Middle frontal gyrus (tissue), 1 donor: ENCODE data around the gene UBTD1.

Experiments
- DNase-seq: peaks from one replicate; pipeline ENCODE4 v3.0.0-alpha.2; 2015; ENCODE audit warnings: low spot score; ENCODE audit errors: extremely low spot score

UBTD1 gene

DNA sequence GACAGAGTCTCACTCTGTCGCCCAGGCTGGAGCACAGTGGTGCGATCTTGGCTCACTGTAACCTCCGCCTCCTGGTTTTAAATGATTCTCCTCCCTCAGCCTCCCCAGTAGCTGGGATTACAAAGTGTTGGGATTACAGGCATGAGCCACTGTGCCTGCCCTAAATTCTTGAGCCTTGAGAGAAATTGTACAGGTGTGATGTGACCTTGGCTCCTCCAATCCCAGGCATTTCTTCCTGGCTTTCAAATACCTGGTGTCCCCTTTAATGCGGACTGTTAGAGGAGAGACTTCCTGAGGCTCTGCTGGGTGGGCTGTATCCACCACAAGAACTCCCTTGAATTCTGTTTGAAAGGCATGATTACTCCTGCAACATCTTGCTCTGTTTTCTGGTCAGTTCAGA is 119.6 kb downstream of the UBTD1 start:
- DNase-seq = no peak

DNA sequence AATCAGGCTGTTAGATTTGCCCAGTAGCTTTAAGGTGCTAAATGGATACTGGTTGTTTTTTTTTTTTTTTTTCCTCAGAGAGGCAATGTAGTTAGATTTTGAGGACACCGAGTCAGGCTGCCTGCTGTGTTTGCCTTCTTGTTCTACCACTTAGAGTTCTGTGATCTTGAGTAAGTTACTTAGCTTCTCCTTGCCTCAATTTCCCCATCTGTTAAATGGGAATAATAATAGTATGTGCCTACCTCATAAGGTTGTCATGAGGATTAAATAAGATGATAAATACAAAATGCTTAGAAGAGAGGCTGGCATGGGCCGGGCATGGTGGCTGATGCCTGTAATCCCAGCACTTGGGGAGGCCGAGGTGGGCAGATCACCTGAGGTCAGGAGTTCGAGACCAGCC is 120.0 kb downstream of the UBTD1 start:
- DNase-seq = no peak
